PC-9 (cell line): Measurements from ENCODE around the gene ANKFN1.

ENCODE experiments used
- EZH2 ChIP-seq: fragments of 200-600 bp; sonication (generic); IDR thresholded peaks from 2 replicates; pipeline ENCODE4 v1.8.0; 2017; ENCODE audit warnings: antibody characterized with exemption, low read depth
- TF ChIP-seq, protein P1 (sequence below): fragments of 200-600 bp; sonication (generic); conservative IDR thresholded peaks from 2 replicates; pipeline ENCODE4 v1.6.1; 2017; ENCODE audit warnings: mixed run types, antibody characterized with exemption, mild to moderate bottlenecking, moderate library complexity

DNA sequence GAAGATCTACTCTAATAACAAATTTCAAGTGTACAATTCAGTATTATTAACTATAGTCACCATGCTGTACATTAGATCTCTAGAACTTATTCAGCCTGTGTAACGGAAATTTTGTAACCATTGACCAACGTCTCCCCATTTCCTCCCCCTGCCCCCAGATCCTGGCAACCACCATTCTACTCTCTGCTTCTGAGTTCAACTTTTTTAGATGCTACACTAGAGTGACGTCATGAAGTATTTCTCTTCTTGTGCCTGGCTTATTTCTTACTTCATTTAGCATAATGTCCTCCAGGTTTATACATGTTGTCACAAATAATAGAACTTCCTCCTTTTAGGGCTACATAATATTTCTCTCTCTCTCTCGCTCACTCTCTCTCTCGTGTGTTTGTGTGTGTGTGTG lies 157.5 kb downstream of the ANKFN1 start:
- TF ChIP-seq, protein P1, sequence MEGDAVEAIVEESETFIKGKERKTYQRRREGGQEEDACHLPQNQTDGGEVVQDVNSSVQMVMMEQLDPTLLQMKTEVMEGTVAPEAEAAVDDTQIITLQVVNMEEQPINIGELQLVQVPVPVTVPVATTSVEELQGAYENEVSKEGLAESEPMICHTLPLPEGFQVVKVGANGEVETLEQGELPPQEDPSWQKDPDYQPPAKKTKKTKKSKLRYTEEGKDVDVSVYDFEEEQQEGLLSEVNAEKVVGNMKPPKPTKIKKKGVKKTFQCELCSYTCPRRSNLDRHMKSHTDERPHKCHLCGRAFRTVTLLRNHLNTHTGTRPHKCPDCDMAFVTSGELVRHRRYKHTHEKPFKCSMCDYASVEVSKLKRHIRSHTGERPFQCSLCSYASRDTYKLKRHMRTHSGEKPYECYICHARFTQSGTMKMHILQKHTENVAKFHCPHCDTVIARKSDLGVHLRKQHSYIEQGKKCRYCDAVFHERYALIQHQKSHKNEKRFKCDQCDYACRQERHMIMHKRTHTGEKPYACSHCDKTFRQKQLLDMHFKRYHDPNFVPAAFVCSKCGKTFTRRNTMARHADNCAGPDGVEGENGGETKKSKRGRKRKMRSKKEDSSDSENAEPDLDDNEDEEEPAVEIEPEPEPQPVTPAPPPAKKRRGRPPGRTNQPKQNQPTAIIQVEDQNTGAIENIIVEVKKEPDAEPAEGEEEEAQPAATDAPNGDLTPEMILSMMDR, result no peak
- no peak for TF ChIP-seq EZH2
